Forelimb muscle (tissue), 1 donor: ENCODE data around the gene OR52N2. TPM values are rescaled to one million over a fixed set of nuclear protein-coding genes. Genes with fewer than 3 reads are reported as not detected.

Experiments used
- polyA plus RNA-seq: library from polyadenylated mRNA; unstranded; fragments of 120-200 nt; gene quantifications from one replicate; pipeline ENCODE4 v1.2.1, GENCODE V29; 2013; ENCODE audit not compliant: insufficient read length

OR52N2 gene
- polyA plus RNA-seq, 1 donor: not detected

Other genes starting within 250 kb of the OR52N2 start
- not detected for gene OR52B6, start 228.0 kb upstream of the OR52N2 start, polyA plus RNA-seq
- gene TRIM6, start 212.3 kb upstream of the OR52N2 start, polyA plus RNA-seq: 1.4 TPM
- 4.5 TPM for gene TRIM34, start 183.9 kb upstream of the OR52N2 start, polyA plus RNA-seq
- 11.4 TPM for gene TRIM5, start 123.8 kb upstream of the OR52N2 start, polyA plus RNA-seq
- gene TRIM22, start 119.1 kb upstream of the OR52N2 start, polyA plus RNA-seq: 8.1 TPM
- not detected for gene OR56B1, start 72.5 kb upstream of the OR52N2 start, polyA plus RNA-seq
- gene OR52N4, start 54.7 kb upstream of the OR52N2 start, polyA plus RNA-seq: not detected
- gene OR52N5, start 25.6 kb upstream of the OR52N2 start, polyA plus RNA-seq: not detected
- gene OR52N1, start 17.7 kb upstream of the OR52N2 start, polyA plus RNA-seq: not detected
- gene OR52E6, start 33.0 kb downstream of the OR52N2 start, polyA plus RNA-seq: not detected
- gene OR52E8, start 48.8 kb downstream of the OR52N2 start, polyA plus RNA-seq: not detected
- gene OR52E4, start 71.7 kb downstream of the OR52N2 start, polyA plus RNA-seq: not detected
- not detected for gene OR52E5, start 84.3 kb downstream of the OR52N2 start, polyA plus RNA-seq
- not detected for gene OR56A3, start 133.3 kb downstream of the OR52N2 start, polyA plus RNA-seq
- gene OR56A5, start 159.6 kb downstream of the OR52N2 start, polyA plus RNA-seq: not detected
- not detected for gene OR52L1, start 178.1 kb downstream of the OR52N2 start, polyA plus RNA-seq
- not detected for gene OR56A4, start 198.0 kb downstream of the OR52N2 start, polyA plus RNA-seq
- gene OR56A1, start 221.8 kb downstream of the OR52N2 start, polyA plus RNA-seq: not detected